HCT116 (cell line): ENCODE data around the gene PCDH9. TPM values are rescaled to one million over a fixed set of nuclear protein-coding genes. Genes with fewer than 3 reads are reported as not detected.

ENCODE experiments used
- ATAC-seq: fragments of 200-7000 bp; cut with Tn5 transposase; 2 replicates; pipeline ENCODE4 v1.9.1; 2020; ENCODE audit warnings: mild to moderate bottlenecking, moderate library complexity
- BruUV-seq: library from RNA; stranded (reverse); fragments of 400-500 nt; replicated peaks from 2 replicates; lab custom pipeline; 2021; lab: Mats Ljungman, UMichigan
- CTCF ChIA-PET: fragments of 300-600 bp; sonication (Branson Sonifier 250); formaldehyde crosslinking; loops from one replicate; lab custom pipeline; 2021; ENCODE audit warnings: antibody characterized with exemption; lab: Charles Lee
- POLR2A ChIA-PET: fragments of 300-600, 350-600 bp; sonication (Branson Sonifier 250); formaldehyde crosslinking; loops from one replicate; lab custom pipeline; 2021; ENCODE audit warnings: antibody characterized with exemption; lab: Charles Lee
- RAD21 ChIA-PET, 2 experiments: fragments of 300-600 bp; sonication (Branson Sonifier 250); formaldehyde crosslinking; loops; one replicate each; lab custom pipeline; 2023; ENCODE audit warnings: low total read pairs in 2 of 2; ENCODE audit not compliant: uncharacterized antibody in 2 of 2, unreplicated experiment in 2 of 2, low non-redundant PET in 1 of 2; lab: Charles Lee
- DNase-seq: peaks from one replicate; pipeline ENCODE4 v3.0.0-alpha.2; 2010; ENCODE audit warnings: low read depth, low spot score
- H2AFZ ChIP-seq: fragments of 200-600 bp; shearing (Covaris generic), sonication (generic); 2 replicates; pipeline ENCODE4 v1.6.1; 2017; ENCODE audit warnings: low read depth, mixed run types, mixed read lengths, antibody characterized with exemption, low read length; ENCODE audit not compliant: poor library complexity, severe bottlenecking
- H3K27ac ChIP-seq: 2 replicates; pipeline ENCODE4 v1.5.1; 2012; ENCODE audit warnings: low read depth, low read length
- H3K27me3 ChIP-seq: fragments of 200-600 bp; sonication (generic); 2 replicates; pipeline ENCODE4 v1.6.1; 2016; ENCODE audit warnings: mixed run types, low read length, mixed read lengths; ENCODE audit not compliant: insufficient read depth
- H3K36me3 ChIP-seq, 2 experiments: fragments of 200-500 bp in 1 of 2; fragments of 200-600 bp in 1 of 2; sonication (Bioruptor generic) in 1 of 2; sonication (generic) in 1 of 2; 2 replicates each; pipeline versions ENCODE4 v1.5.1 to v1.6.1; 2014 to 2016; ENCODE audit warnings: low read length in 2 of 2, inconsistent platforms in 1 of 2, mixed read lengths in 1 of 2, mixed run types in 1 of 2; ENCODE audit not compliant: insufficient read depth in 2 of 2, control insufficient read depth in 1 of 2
- H3K4me1 ChIP-seq, 2 experiments: fragments of 200-600 bp in 1 of 2; sonication (generic) in 1 of 2; 2 replicates each; pipeline versions ENCODE4 v1.5.1 to v1.6.1; 2012 to 2017; ENCODE audit warnings: low read length in 2 of 2, inconsistent platforms in 1 of 2, mild to moderate bottlenecking in 1 of 2, mixed read lengths in 1 of 2, mixed run types in 1 of 2, moderate library complexity in 1 of 2; ENCODE audit not compliant: insufficient read depth in 2 of 2, control insufficient read depth in 1 of 2
- H3K4me2 ChIP-seq: fragments of 200-600 bp; sonication (generic); 2 replicates; pipeline ENCODE4 v1.6.1; 2017; ENCODE audit warnings: mixed run types, low read length, mixed read lengths
- H3K4me3 ChIP-seq, 2 experiments: fragments of 200-600 bp in 1 of 2; sonication (generic) in 1 of 2; replicated peaks in 1 of 2; 2 replicates each; pipeline ENCODE4 v1.5.1; 2011 to 2016; ENCODE audit warnings: low read length in 2 of 2, control low read depth in 1 of 2, low read depth in 1 of 2, mild to moderate bottlenecking in 1 of 2, mixed read lengths in 1 of 2, mixed run types in 1 of 2
- H3K79me2 ChIP-seq: fragments of 200-600 bp; sonication (generic); 2 replicates; pipeline ENCODE4 v1.6.1; 2017; ENCODE audit warnings: mild to moderate bottlenecking, mixed run types, low read length, moderate library complexity, mixed read lengths; ENCODE audit not compliant: insufficient read depth
- H3K9ac ChIP-seq: fragments of 200-600 bp; sonication (generic); 2 replicates; pipeline ENCODE4 v1.6.1; 2016; ENCODE audit warnings: low read length, mixed read lengths
- H3K9me2 ChIP-seq: fragments of 200-600 bp; sonication (generic), shearing (Covaris generic); 2 replicates; pipeline ENCODE4 v1.6.1; 2017; ENCODE audit warnings: mixed run types, mild to moderate bottlenecking, moderate library complexity; ENCODE audit not compliant: insufficient read depth
- H3K9me3 ChIP-seq, 2 experiments: fragments of 200-500 bp in 1 of 2; fragments of 200-600 bp in 1 of 2; sonication (Bioruptor generic) in 1 of 2; sonication (generic) in 1 of 2; 2 replicates each; pipeline ENCODE4 v1.6.1; 2014 to 2017; ENCODE audit warnings: low read length in 2 of 2, mixed read lengths in 2 of 2, inconsistent platforms in 1 of 2, low read depth in 1 of 2, mild to moderate bottlenecking in 1 of 2, mixed run types in 1 of 2, moderate library complexity in 1 of 2; ENCODE audit not compliant: control insufficient read depth in 1 of 2, insufficient read depth in 1 of 2
- H4K20me1 ChIP-seq: fragments of 200-600 bp; sonication (generic), shearing (Covaris generic); 2 replicates; pipeline ENCODE4 v1.6.1; 2017; ENCODE audit warnings: mixed run types, mild to moderate bottlenecking, moderate library complexity; ENCODE audit not compliant: insufficient read depth
- CBX3 ChIP-seq: IDR thresholded peaks from 2 replicates; pipeline ENCODE4 v1.6.1; 2012; ENCODE audit warnings: low read depth
- CEBPB ChIP-seq: IDR thresholded peaks from 2 replicates; pipeline ENCODE4 v1.6.1; 2012; ENCODE audit warnings: low read depth
- EZH2 ChIP-seq: fragments of 200-600 bp; sonication (generic); IDR thresholded peaks from 2 replicates; pipeline ENCODE4 v1.6.1; 2017; ENCODE audit warnings: antibody characterized with exemption, mixed run types
- EZH2phosphoT487 ChIP-seq: fragments of 200-600 bp; IDR thresholded peaks from 2 replicates; pipeline ENCODE4 v1.6.1; 2018; ENCODE audit warnings: antibody characterized with exemption, borderline replicate concordance
- JUND ChIP-seq: IDR thresholded peaks from 2 replicates; pipeline ENCODE4 v1.6.1; 2012
- POLR2A ChIP-seq: IDR thresholded peaks from 2 replicates; pipeline ENCODE4 v1.7.0; 2011; ENCODE audit warnings: borderline replicate concordance; ENCODE audit not compliant: insufficient read depth, insufficient read length; ENCODE audit errors: extremely low read depth
- POLR2AphosphoS5 ChIP-seq: IDR thresholded peaks from 2 replicates; pipeline ENCODE4 v1.6.1; 2011; ENCODE audit warnings: mild to moderate bottlenecking, low read depth, low read length, moderate library complexity
- SIN3A ChIP-seq: IDR thresholded peaks from 2 replicates; pipeline ENCODE4 v1.6.1; 2012; ENCODE audit warnings: low read depth
- SP1 ChIP-seq: IDR thresholded peaks from 2 replicates; pipeline ENCODE4 v1.6.1; 2012; ENCODE audit warnings: low read depth
- SRF ChIP-seq: IDR thresholded peaks from 2 replicates; pipeline ENCODE4 v1.6.1; 2012; ENCODE audit warnings: low read depth
- TCF7L2 ChIP-seq: IDR thresholded peaks from 2 replicates; pipeline ENCODE4 v1.7.0; 2011; ENCODE audit warnings: borderline replicate concordance, inconsistent platforms; ENCODE audit not compliant: insufficient read depth, insufficient read length; ENCODE audit errors: extremely low read depth
- YY1 ChIP-seq: IDR thresholded peaks from 2 replicates; pipeline ENCODE4 v1.6.1; 2011; ENCODE audit warnings: low read length, low read depth, moderate library complexity, mild to moderate bottlenecking; ENCODE audit not compliant: insufficient replicate concordance; ENCODE audit errors: extremely low read depth
- ZFX ChIP-seq: fragments of 450-650 bp; IDR thresholded peaks from 2 replicates; pipeline ENCODE4 v1.6.1; 2017
- ZNF274 ChIP-seq: fragments of 200-500 bp; sonication (Bioruptor generic); IDR thresholded peaks from 2 replicates; pipeline ENCODE4 v1.6.1; 2014; ENCODE audit warnings: mild to moderate bottlenecking, low read depth, low read length, inconsistent platforms
- intact Hi-C: fragments of 100-400 bp; cut with micrococcal nuclease; formaldehyde crosslinking; loops from 2 replicates; pipeline ENCODE4 v1.10.0; 2022
- total RNA-seq: library from RNA; stranded (reverse); gene quantifications from one replicate; pipeline ENCODE4 v1.2.1, GENCODE V29; 2021; ENCODE audit not compliant: unreplicated experiment
- TF ChIP-seq, protein P1 (sequence below), 3 experiments: fragments of 200-600 bp in 1 of 3; sonication (generic) in 1 of 3; IDR thresholded peaks in 2 of 3; conservative IDR thresholded peaks in 1 of 3; 2 replicates each; pipeline ENCODE4 v1.5.1; 2012 to 2017; ENCODE audit warnings: low read depth in 2 of 3, low read length in 2 of 3, antibody characterized with exemption in 1 of 3, borderline replicate concordance in 1 of 3, control low read depth in 1 of 3, mild to moderate bottlenecking in 1 of 3, mixed read lengths in 1 of 3, mixed run types in 1 of 3, moderate library complexity in 1 of 3; ENCODE audit not compliant: insufficient read depth in 1 of 3
- TF ChIP-seq, protein P2 (sequence below): IDR thresholded peaks from 2 replicates; pipeline ENCODE4 v1.6.1; 2012; ENCODE audit warnings: low read depth
- TF ChIP-seq, protein P3 (sequence below): IDR thresholded peaks from 2 replicates; pipeline ENCODE4 v1.6.1; 2012
- TF ChIP-seq, protein P4 (sequence below): IDR thresholded peaks from 2 replicates; pipeline ENCODE4 v1.6.1; 2012
- TF ChIP-seq, protein P5 (sequence below): IDR thresholded peaks from 2 replicates; pipeline ENCODE4 v1.6.1; 2011; ENCODE audit warnings: mild to moderate bottlenecking, low read length, moderate library complexity; ENCODE audit not compliant: insufficient replicate concordance; ENCODE audit errors: extremely low read depth

The PCDH9 gene
- total RNA-seq, 1 experiment from 2014 or later, result 0.02 TPM

DNA sequence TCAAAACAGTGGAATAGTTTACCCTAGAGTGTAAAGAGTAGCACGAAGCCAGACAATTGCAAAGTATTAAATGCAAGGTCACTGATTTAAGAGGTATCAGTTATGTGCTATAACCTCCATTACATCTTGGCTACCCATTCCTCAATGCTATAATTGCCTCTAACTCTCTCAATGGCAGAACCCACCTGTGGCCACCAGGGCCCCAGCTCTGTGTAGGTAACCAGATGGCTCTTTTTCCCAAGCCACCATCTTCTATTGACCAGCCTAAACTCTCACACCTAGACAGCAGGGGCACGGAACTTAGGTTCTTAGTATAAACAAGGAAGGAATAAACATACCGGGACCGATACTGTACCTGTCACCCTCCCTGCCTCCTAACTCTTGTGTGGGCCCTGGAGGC is 277.6 kb downstream of the PCDH9 start:
- POLR2A ChIA-PET, result no interaction called here

More for the DNA sequence above, 277.6 kb downstream of the PCDH9 start:
- Histone ChIP-seq H3K9me3 (no peaks in the 10 kb centered on the region), H3K36me3 (no peaks in the 10 kb centered on the region), H2AFZ (no peak overlapping the region), H3K27me3 (no peaks in the 10 kb centered on the region), H3K27ac (no peak overlapping the region), H3K4me2 (no peak overlapping the region), H3K9ac (no peak overlapping the region), H4K20me1 (no peaks in the 10 kb centered on the region), H3K4me1 (no peaks in the 10 kb centered on the region), H3K9me2 (no peaks in the 10 kb centered on the region), H3K4me3 (no peak overlapping the region), H3K79me2 (no peaks in the 10 kb centered on the region)
- DNase-seq, result no peak
- TF ChIP-seq, protein P1, sequence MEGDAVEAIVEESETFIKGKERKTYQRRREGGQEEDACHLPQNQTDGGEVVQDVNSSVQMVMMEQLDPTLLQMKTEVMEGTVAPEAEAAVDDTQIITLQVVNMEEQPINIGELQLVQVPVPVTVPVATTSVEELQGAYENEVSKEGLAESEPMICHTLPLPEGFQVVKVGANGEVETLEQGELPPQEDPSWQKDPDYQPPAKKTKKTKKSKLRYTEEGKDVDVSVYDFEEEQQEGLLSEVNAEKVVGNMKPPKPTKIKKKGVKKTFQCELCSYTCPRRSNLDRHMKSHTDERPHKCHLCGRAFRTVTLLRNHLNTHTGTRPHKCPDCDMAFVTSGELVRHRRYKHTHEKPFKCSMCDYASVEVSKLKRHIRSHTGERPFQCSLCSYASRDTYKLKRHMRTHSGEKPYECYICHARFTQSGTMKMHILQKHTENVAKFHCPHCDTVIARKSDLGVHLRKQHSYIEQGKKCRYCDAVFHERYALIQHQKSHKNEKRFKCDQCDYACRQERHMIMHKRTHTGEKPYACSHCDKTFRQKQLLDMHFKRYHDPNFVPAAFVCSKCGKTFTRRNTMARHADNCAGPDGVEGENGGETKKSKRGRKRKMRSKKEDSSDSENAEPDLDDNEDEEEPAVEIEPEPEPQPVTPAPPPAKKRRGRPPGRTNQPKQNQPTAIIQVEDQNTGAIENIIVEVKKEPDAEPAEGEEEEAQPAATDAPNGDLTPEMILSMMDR (IDR thresholded peaks at IDR 0.05 in 2 of 3, conservative IDR thresholded peaks at IDR 0.05 in 1 of 3; ENCODE audit: borderline replicate concordance in 1 of 3, insufficient read depth in 1 of 3, low read depth in 2 of 3, low read length in 2 of 3), result no peak
- TF ChIP-seq YY1 (no peak), CBX3 (no peak), JUND (no peak), ZFX (no peak), TCF7L2 (no peak), POLR2A (no peak), SIN3A (no peak), ZNF274 (no peak), SP1 (no peak), EZH2 (no peak), EZH2phosphoT487 (no peak), CEBPB (no peak), SRF (no peak), POLR2AphosphoS5 (no peak)
- TF ChIP-seq, protein P2, sequence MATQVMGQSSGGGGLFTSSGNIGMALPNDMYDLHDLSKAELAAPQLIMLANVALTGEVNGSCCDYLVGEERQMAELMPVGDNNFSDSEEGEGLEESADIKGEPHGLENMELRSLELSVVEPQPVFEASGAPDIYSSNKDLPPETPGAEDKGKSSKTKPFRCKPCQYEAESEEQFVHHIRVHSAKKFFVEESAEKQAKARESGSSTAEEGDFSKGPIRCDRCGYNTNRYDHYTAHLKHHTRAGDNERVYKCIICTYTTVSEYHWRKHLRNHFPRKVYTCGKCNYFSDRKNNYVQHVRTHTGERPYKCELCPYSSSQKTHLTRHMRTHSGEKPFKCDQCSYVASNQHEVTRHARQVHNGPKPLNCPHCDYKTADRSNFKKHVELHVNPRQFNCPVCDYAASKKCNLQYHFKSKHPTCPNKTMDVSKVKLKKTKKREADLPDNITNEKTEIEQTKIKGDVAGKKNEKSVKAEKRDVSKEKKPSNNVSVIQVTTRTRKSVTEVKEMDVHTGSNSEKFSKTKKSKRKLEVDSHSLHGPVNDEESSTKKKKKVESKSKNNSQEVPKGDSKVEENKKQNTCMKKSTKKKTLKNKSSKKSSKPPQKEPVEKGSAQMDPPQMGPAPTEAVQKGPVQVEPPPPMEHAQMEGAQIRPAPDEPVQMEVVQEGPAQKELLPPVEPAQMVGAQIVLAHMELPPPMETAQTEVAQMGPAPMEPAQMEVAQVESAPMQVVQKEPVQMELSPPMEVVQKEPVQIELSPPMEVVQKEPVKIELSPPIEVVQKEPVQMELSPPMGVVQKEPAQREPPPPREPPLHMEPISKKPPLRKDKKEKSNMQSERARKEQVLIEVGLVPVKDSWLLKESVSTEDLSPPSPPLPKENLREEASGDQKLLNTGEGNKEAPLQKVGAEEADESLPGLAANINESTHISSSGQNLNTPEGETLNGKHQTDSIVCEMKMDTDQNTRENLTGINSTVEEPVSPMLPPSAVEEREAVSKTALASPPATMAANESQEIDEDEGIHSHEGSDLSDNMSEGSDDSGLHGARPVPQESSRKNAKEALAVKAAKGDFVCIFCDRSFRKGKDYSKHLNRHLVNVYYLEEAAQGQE, result no peak
- TF ChIP-seq, protein P3, sequence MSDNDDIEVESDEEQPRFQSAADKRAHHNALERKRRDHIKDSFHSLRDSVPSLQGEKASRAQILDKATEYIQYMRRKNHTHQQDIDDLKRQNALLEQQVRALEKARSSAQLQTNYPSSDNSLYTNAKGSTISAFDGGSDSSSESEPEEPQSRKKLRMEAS, result no peak
- TF ChIP-seq, protein P4, sequence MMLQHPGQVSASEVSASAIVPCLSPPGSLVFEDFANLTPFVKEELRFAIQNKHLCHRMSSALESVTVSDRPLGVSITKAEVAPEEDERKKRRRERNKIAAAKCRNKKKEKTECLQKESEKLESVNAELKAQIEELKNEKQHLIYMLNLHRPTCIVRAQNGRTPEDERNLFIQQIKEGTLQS, result no peak
- TF ChIP-seq, protein P5, sequence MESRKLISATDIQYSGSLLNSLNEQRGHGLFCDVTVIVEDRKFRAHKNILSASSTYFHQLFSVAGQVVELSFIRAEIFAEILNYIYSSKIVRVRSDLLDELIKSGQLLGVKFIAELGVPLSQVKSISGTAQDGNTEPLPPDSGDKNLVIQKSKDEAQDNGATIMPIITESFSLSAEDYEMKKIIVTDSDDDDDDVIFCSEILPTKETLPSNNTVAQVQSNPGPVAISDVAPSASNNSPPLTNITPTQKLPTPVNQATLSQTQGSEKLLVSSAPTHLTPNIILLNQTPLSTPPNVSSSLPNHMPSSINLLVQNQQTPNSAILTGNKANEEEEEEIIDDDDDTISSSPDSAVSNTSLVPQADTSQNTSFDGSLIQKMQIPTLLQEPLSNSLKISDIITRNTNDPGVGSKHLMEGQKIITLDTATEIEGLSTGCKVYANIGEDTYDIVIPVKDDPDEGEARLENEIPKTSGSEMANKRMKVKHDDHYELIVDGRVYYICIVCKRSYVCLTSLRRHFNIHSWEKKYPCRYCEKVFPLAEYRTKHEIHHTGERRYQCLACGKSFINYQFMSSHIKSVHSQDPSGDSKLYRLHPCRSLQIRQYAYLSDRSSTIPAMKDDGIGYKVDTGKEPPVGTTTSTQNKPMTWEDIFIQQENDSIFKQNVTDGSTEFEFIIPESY, result no peak
- BruUV-seq, result no TSS peak
- ATAC-seq, result 0 out of 2 replicates have a peak, but pooled peaks have one; percentile 32
- intact Hi-C loops, result no loop called here
- RAD21 ChIA-PET, result no interaction called here
- CTCF ChIA-PET, result no interaction called here
